AG08395 (cell line): ENCODE measurements around the gene GTF2B.
"Not testable (repeated sequence)": the region's sequence is repeated elsewhere in the genome, so short reads cannot be mapped to it uniquely, and the experiment has no call there.

Experiments used
- DNase-seq: peaks from one replicate; pipeline ENCODE4 v3.0.0; 2012; ENCODE audit warnings: mixed read lengths, low spot score

GTF2B gene, protein sequence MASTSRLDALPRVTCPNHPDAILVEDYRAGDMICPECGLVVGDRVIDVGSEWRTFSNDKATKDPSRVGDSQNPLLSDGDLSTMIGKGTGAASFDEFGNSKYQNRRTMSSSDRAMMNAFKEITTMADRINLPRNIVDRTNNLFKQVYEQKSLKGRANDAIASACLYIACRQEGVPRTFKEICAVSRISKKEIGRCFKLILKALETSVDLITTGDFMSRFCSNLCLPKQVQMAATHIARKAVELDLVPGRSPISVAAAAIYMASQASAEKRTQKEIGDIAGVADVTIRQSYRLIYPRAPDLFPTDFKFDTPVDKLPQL

GRCh38 chr1:88891318-88891950 is at the start of gene GTF2B:
Gene GTF2B, minus strand, starts transcription at chr1:88891567. Its CDS starts 68 bp downstream, at chr1:88891499.
- peak; percentile 87 for DNase-seq

GRCh38 chr1:88938528-88938927 is 47.2 kb upstream of the GTF2B start:
- not testable (repeated sequence) for DNase-seq

DNA sequence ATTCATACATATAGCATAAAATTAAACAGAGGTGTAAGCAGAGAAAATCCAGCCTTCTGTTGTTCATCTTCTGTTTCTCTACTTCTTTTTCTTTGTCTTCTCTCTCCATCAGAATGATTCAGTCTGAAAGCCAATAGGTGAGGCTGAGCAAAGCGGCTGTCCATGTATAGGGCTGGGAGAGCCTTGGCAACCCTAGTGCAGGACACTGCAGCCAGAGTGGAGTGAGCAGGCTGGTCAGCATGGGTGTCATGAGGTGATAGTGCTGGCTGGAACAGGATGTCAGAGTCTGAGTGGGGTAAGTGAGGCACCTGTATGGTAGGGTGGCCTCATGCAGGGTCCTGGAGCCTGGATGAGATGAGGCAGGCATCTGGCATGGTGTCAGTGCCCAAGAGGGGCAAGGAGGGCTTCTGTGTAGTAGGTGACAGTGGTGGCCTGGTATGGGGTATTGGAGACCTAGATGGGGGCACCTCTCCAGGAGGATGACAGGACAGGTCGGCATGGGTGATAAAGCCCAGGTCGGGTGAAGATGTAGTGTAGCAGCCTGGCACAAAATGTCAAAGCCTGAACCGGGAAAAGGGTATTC is 45.5 kb upstream of the GTF2B start:
- no peak for DNase-seq

GRCh38 chr1:88936223-88936523 is 44.8 kb upstream of the GTF2B start:
- DNase-seq: no peak

GRCh38 chr1:88935522-88936222 is 44.3 kb upstream of the GTF2B start:
- peak; percentile 57 for DNase-seq

GRCh38 chr1:88930176-88930575 is 38.8 kb upstream of the GTF2B start:
- DNase-seq: not testable (repeated sequence)

DNA sequence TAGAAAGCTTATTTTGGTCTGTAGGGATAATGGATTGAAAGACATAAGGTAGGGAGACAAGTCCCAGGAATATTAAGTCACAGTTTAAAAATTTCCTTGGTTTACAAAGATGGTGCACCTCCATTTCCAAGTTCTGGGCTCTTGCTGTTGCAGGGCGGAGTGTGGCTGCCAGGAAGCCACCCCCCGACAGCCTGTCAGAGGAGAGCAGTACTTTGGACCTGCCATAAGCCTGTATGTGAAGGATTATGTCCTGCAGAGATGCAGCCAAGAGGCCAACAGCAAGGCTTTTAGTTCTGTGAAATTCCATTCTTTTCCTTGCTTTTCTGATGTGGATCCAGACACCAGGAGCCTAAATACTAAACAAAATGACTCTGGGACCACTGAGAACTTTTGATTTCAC is 31.9 kb upstream of the GTF2B start:
- DNase-seq: no peak

- DNase-seq: no peak
These were observed 30.8 kb upstream of the GTF2B start for GRCh38 chr1:88922214-88922613.

DNA sequence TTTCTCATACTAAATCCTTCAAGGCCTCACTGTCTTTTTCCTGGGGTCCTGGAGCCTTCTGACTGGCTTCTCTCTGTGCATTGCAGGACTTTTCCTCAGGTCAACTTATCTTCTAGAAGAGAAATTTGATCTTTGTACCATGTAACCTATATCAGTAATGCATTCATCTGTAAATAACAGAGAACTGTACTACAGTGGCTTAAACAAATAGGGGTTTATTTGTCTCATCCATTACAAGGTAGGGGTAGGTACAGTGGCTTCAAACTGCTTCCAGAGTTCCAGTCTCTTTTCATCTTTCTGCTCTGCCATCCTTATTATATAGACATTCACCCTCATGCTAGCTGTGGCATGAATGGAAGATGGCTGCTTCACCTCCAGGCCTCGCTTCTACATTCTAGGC is 29.5 kb upstream of the GTF2B start:
- no peak for DNase-seq

GRCh38 chr1:88917321-88918025 is 26.1 kb upstream of the GTF2B start:
- DNase-seq: no peak

DNA sequence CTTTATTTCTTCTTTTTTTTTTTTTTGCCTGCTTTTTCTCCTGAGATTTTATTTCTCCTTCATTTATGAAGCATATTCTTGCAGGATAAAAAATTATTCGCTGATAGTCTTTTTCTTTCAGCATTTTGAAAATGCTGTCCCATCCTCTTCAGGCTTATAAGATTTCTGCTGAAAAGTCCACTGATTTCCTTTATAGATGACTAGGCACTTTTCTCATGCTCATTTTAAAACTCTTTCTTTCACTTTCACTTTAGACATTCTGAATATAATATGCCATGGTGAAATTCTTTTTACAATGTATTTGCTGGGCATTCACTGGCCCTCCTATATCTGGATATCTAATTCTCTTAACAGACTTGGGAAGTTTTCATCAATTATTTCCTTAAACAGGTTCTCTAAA is 25.5 kb upstream of the GTF2B start:
- no peak for DNase-seq

DNA sequence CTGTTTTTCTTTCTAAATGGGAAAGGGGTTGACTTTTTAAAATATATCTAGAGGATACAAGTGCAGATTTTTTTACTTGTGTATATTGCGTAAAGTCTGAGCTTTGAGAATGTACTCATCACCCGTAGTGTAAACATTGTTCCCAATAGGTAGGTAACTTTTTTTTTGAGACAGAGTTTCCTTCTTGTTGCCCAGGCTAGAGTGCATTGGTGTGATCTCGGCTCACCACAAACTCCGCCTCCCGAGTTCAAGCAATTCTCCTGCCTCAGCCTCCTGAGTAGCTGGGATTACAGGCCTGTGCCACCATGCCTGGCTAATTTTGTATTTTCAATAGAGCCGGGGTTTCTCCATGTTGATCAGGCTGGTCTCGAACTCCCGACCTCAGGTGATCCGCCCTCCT is 20.4 kb upstream of the GTF2B start:
- DNase-seq: not testable (repeated sequence)

DNA sequence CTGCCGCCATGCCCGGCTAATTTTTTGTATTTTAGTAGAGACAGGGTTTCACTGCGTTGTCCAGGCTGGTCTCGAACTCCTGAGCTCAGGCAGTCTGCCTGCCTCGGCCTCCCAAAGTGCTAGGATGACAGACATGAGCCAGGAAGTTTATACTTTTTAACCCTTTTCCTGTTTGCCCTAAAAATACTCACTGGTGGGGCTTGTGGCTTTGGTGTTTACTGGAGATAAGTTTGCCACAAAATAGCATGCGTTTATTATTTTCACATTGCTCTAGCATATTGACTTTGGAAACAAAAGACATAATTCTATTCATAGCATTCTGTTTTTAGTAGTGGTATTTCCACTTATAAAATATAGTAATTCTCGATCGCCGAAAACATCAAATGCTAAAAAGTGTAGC is 19.8 kb upstream of the GTF2B start:
- no peak for DNase-seq

GRCh38 chr1:88910401-88910800 is 19.0 kb upstream of the GTF2B start:
- no peak for DNase-seq

- no peak for DNase-seq
These were observed 9.5 kb upstream of the GTF2B start for GRCh38 chr1:88900883-88901282.

GRCh38 chr1:88897070-88897730 is 5.8 kb upstream of the GTF2B start:
- DNase-seq: no peak

GRCh38 chr1:88892357-88892877 is 1.1 kb upstream of the GTF2B start:
- DNase-seq: no peak

- no peak for DNase-seq
These were observed 579 bp upstream of the GTF2B start for GRCh38 chr1:88891951-88892340.

DNA sequence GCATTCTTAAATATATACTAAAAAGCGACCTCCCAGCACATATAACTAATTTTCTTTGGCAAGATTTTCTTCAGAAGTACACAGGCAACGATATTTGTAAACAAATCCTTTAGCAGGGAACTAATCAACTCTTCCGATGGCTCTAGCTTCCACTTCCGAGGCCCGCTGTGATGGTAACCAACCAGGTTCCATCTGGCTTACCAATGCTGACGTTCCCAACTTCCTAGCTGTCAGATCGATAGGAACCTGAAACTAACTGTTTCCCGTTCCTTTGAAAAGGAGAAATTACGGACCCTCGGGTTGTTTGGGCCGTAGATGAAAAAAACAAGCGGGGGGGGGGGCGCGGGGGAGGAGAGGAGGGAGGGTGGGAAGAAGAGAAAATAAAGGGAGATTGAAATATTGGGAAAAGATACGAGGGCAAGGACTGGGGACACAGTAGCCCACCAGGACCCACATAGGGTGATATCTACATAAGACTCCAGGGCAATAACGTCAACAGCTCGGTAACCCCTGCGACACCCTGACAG is 513 bp downstream of the GTF2B start:
- DNase-seq: peak; percentile 16

DNA sequence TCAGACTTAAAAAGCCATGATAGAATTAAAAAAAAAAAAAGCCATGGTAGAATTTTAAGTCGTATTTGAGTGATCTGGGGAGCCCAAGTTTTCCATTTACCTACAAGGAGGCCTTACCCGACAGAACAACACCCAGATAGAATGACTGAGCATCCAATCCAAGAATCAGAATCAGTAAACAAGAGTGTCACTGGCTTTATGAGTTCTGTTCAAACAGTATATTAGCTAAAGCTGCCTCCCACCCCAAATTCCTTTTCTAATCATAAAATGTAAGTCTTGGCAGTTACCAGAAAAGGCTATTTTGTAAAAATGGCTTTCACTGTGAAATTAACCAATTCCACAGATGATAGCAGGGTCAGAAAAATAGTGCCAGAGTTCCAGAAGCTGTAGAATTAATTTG is 1.2 kb downstream of the GTF2B start:
- DNase-seq: no peak

- no peak for DNase-seq
These were observed 2.6 kb downstream of the GTF2B start for GRCh38 chr1:88888750-88889149.
